K562 (cell line): ENCODE data around the gene SIGLEC7. TPM values are rescaled to one million over a fixed set of nuclear protein-coding genes. Genes with fewer than 3 reads are reported as not detected.

Experiments used
- ATAC-seq: fragments of 200-7000 bp; cut with Tn5 transposase; 3 replicates; pipeline ENCODE4 v1.9.1; 2020; ENCODE audit warnings: moderate library complexity
- BruUV-seq: library from RNA; stranded (reverse); fragments of 400-500 nt; replicated peaks from 2 replicates; lab custom pipeline; 2021; lab: Mats Ljungman, UMichigan
- CTCF ChIA-PET: fragments of 300-600 bp; formaldehyde crosslinking; extraction: SDS; loops from one replicate; lab custom pipeline; 2021; ENCODE audit warnings: low intra/inter-chr PET ratio; lab: Yijun Ruan, JAX
- POLR2A ChIA-PET: fragments of 300-600, 350-650 bp; sonication (Branson Sonifier 250); formaldehyde crosslinking; extraction: SDS; loops from one replicate; lab custom pipeline; 2021; ENCODE audit warnings: antibody characterized with exemption, inconsistent platforms; lab: Yijun Ruan, JAX
- DNase-seq, 4 experiments: peaks; one replicate each; pipeline versions ENCODE4 v3.0.0 to v3.0.0-alpha.2; 2011 to 2018; ENCODE audit warnings: low spot score in 3 of 4, mixed read lengths in 3 of 4; ENCODE audit errors: extremely low read depth in 1 of 4
- FAIRE-seq: peaks from 2 replicates; lab custom pipeline; 2011; peaks lifted over from hg19 to GRCh38; lab: Jason Lieb, UNC
- H2AFZ ChIP-seq: 2 replicates; pipeline ENCODE4 v1.6.0; 2011; ENCODE audit warnings: low read depth, low read length, control low read depth, inconsistent platforms
- H3K27ac ChIP-seq: fragments of 200-600 bp; 3 replicates; pipeline ENCODE4 v1.8.0; 2011; ENCODE audit warnings: low read depth, mild to moderate bottlenecking, control low read depth, inconsistent platforms, low read length, moderate library complexity, mixed read lengths; ENCODE audit errors: extremely low read depth
- H3K27me3 ChIP-seq, 2 experiments: fragments of 300-600 bp in 1 of 2; 2 replicates in 1 of 2; 3 replicates in 1 of 2; pipeline versions ENCODE4 v1.6.0 to v1.8.0; 2011; ENCODE audit warnings: inconsistent platforms in 2 of 2, low read length in 2 of 2, mild to moderate bottlenecking in 1 of 2, mixed read lengths in 1 of 2, moderate library complexity in 1 of 2; ENCODE audit not compliant: control insufficient read depth in 2 of 2, insufficient read depth in 2 of 2
- H3K36me3 ChIP-seq: fragments of 300-600 bp; 3 replicates; pipeline ENCODE4 v1.8.0; 2011; ENCODE audit warnings: mild to moderate bottlenecking, low read length, inconsistent platforms; ENCODE audit not compliant: control insufficient read depth, insufficient read depth
- H3K4me1 ChIP-seq, 2 experiments: fragments of 200-600 bp in 1 of 2; replicated peaks in 1 of 2; 2 replicates in 1 of 2; 3 replicates in 1 of 2; pipeline versions ENCODE4 v1.5.1 to v1.8.0; 2011; ENCODE audit warnings: inconsistent platforms in 2 of 2, low read length in 2 of 2, mild to moderate bottlenecking in 1 of 2, mixed read lengths in 1 of 2, moderate library complexity in 1 of 2; ENCODE audit not compliant: control insufficient read depth in 2 of 2, insufficient read depth in 2 of 2
- H3K4me2 ChIP-seq: 2 replicates; pipeline ENCODE4 v1.6.1; 2011; ENCODE audit warnings: low read length, control low read depth, inconsistent platforms, mixed read lengths; ENCODE audit not compliant: insufficient read depth
- H3K4me3 ChIP-seq: fragments of 200-600 bp; sonication (generic), shearing (Covaris generic); 2 replicates; pipeline ENCODE4 v1.5.1; 2016; ENCODE audit warnings: control low read depth, inconsistent platforms
- H3K79me2 ChIP-seq: fragments of 200-600 bp; 3 replicates; pipeline ENCODE4 v1.8.0; 2011; ENCODE audit warnings: low read length, inconsistent platforms; ENCODE audit not compliant: control insufficient read depth, insufficient read depth
- H3K9ac ChIP-seq, 2 experiments: 2 replicates each; pipeline versions ENCODE4 v1.6.0 to v1.6.1; 2011; ENCODE audit warnings: low read depth in 2 of 2, low read length in 2 of 2, control low read depth in 1 of 2, inconsistent platforms in 1 of 2, mild to moderate bottlenecking in 1 of 2, mixed read lengths in 1 of 2; ENCODE audit not compliant: insufficient read depth in 1 of 2
- H3K9me1 ChIP-seq: one replicate; pipeline ENCODE4 v1.6.0; 2011; ENCODE audit warnings: inconsistent platforms, mild to moderate bottlenecking, low read length, moderate library complexity; ENCODE audit not compliant: control insufficient read depth, insufficient read depth
- H3K9me3 ChIP-seq: replicated peaks from 2 replicates; pipeline ENCODE4 v1.5.1; 2011; ENCODE audit warnings: low read depth, low read length, inconsistent platforms; ENCODE audit not compliant: control insufficient read depth, insufficient read depth
- H4K20me1 ChIP-seq: replicated peaks from 2 replicates; pipeline ENCODE4 v1.6.1; 2011; ENCODE audit warnings: low read length, inconsistent platforms, mixed read lengths; ENCODE audit not compliant: control insufficient read depth, insufficient read depth
- CEBPG ChIP-seq, 3 experiments: fragments of 200-800 bp in 1 of 3; sonication (Bioruptor generic) in 1 of 3; sonication (generic) in 1 of 3; formaldehyde crosslinking in 1 of 3; IDR thresholded peaks in 2 of 3; conservative IDR thresholded peaks in 1 of 3; 2 replicates each; pipeline versions ENCODE4 v1.6.1 to v1.8.0; 2016 to 2022; ENCODE audit warnings: missing compliant biosample characterization in 2 of 3, missing genetic modification characterization in 2 of 3, mild to moderate bottlenecking in 1 of 3, missing genetic modification reagents in 1 of 3
- EP300 ChIP-seq: IDR thresholded peaks from 2 replicates; pipeline ENCODE4 v1.6.1; 2012; ENCODE audit warnings: low read length, improper control_type of control experiment
- GABPB1 ChIP-seq: sonication (generic); formaldehyde crosslinking; IDR thresholded peaks from 2 replicates; pipeline ENCODE4 v1.8.0; 2022; ENCODE audit warnings: mild to moderate bottlenecking, missing genetic modification reagents
- KLF16 ChIP-seq: IDR thresholded peaks from 2 replicates; pipeline ENCODE4 v1.6.1; 2016; ENCODE audit warnings: antibody characterized with exemption
- MCM3 ChIP-seq: fragments of 450-650 bp; IDR thresholded peaks from 2 replicates; pipeline ENCODE4 v1.6.1; 2016
- NFYB ChIP-seq: IDR thresholded peaks from 2 replicates; pipeline ENCODE4 v1.6.1; 2011; ENCODE audit warnings: mild to moderate bottlenecking, moderate library complexity; ENCODE audit not compliant: insufficient read length; ENCODE audit errors: extremely low read depth
- NR0B1 ChIP-seq: fragments of 450-650 bp; IDR thresholded peaks from one replicate; pipeline ENCODE4 v1.6.1; 2018; ENCODE audit warnings: mild to moderate bottlenecking, moderate library complexity; ENCODE audit not compliant: partially characterized antibody
- RREB1 ChIP-seq: fragments of 250-450 bp; sonication (Bioruptor Pico); IDR thresholded peaks from 2 replicates; pipeline ENCODE4 v1.4.0; 2020
- SLC30A9 ChIP-seq: fragments of 250-450 bp; sonication (Bioruptor Pico); IDR thresholded peaks from 2 replicates; pipeline ENCODE4 v1.8.0; 2022; ENCODE audit warnings: mild to moderate bottlenecking, moderate library complexity
- SNIP1 ChIP-seq: fragments of 450-650 bp; IDR thresholded peaks from 2 replicates; pipeline ENCODE4 v1.7.1; 2017; ENCODE audit warnings: low read depth, mild to moderate bottlenecking
- ZBTB9 ChIP-seq: fragments of 450-650 bp; formaldehyde crosslinking; IDR thresholded peaks from 2 replicates; pipeline ENCODE4 v1.4.0; 2020; ENCODE audit warnings: mild to moderate bottlenecking, moderate library complexity
- ZNF3 ChIP-seq: fragments of 250-450 bp; sonication (Bioruptor Pico); IDR thresholded peaks from 2 replicates; pipeline ENCODE4 v1.5.0; 2021; ENCODE audit warnings: mild to moderate bottlenecking, moderate library complexity
- WGBS: fragments of 100-300 bp; shearing (Covaris generic); methylation state at CpG from one replicate; pipeline ENCODE4 v1.1.6; 2016; ENCODE audit warnings: low coverage, mixed read lengths; ENCODE audit not compliant: insufficient coverage; ENCODE audit errors: missing lambda C conversion rate; 5-methylcytosine and 5-hydroxymethylcytosine counted together
- in situ Hi-C: fragments of 300-500 bp; cut with MboI; formaldehyde crosslinking; loops from 4 replicates; pipeline ENCODE4 v1.15.0; 2018; ENCODE audit warnings: inconsistent platforms, mixed read lengths
- intact Hi-C: fragments of 100-400 bp; cut with micrococcal nuclease; formaldehyde crosslinking; loops from 2 replicates; pipeline ENCODE4 v1.14.2; 2022
- polyA plus RNA-seq, 8 experiments: library from polyadenylated mRNA; depleted of rRNA in 4 of 8; stranded (reverse) in 5 of 8; unstranded in 3 of 8; fragments of >200 nt; fragmentation: Nextera tagmentation in 2 of 8; fragmentation: Illumina TruSeq in 1 of 8; extraction: Ambion mirVana in 2 of 8; extraction: Trizol in 1 of 8; gene quantifications; 2 replicates each; pipeline versions ENCODE4 v1.2.1 to v1.2.3, GENCODE V29; 2011 to 2014; ENCODE audit warnings: inconsistent platforms in 1 of 8, missing spikeins in 1 of 8
- total RNA-seq, 7 experiments: library from RNA; depleted of rRNA in 6 of 7; stranded (reverse); fragments of >200 nt in 6 of 7; fragmentation: Illumina TruSeq in 2 of 7; extraction: Trizol in 2 of 7; gene quantifications; 2 replicates each; pipeline versions ENCODE4 v1.2.1 to v1.2.3, GENCODE V29; 2011 to 2021; ENCODE audit warnings: low replicate concordance in 1 of 7
- TF ChIP-seq, protein P1 (sequence below): fragments of 450-650 bp; IDR thresholded peaks from 2 replicates; pipeline ENCODE4 v1.6.1; 2018; ENCODE audit warnings: mild to moderate bottlenecking, low read depth; ENCODE audit not compliant: partially characterized antibody

Gene SIGLEC7
- total and polyA plus RNA-seq, 9 of the 15 experiments (the other 6 are each of a cell fraction or from before 2014, with no cell fraction given) = 0.10 to 0.12 TPM; not detected in 7

DNA sequence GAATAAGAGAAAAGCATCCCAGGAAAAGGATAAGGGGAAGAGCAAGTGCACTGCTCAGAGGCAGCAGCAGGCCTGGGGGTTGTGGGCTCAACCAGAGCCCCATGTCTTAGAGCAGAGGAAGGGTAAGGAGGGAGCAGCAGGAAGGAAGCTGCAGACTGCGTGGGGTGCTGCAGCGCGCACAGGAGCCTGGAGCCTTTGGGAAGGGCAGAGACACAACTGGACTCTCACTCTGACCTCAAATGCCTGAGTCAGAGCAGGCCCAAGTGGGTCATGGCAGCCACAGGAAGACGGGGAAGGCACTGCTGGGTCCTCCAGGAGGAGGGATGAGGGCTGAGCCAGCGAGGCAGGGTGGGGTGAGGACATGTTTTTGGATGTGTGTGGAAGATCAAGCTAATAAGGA, 31.6 kb downstream of the SIGLEC7 start:
- ATAC-seq (no peak), DNase-seq (no peak), FAIRE-seq (no peak)
- Histone ChIP-seq H3K9ac (no peak overlapping the region), H3K4me1 (no peaks in the 10 kb centered on the region; a peak in 2 of 5 replicates), H3K4me2 (no peak overlapping the region), H3K4me3 (no peak overlapping the region), H3K27me3 (peaks cover 9 to 33% of the 10 kb centered on the region in 2 experiments; a peak in 4 of 5 replicates), H3K27ac (no peak overlapping the region), H3K9me3 (no peaks in the 10 kb centered on the region), H3K79me2 (no peaks in the 10 kb centered on the region), H4K20me1 (no peaks in the 10 kb centered on the region), H3K36me3 (no peaks in the 10 kb centered on the region), H2AFZ (no peak overlapping the region), H3K9me1 (no peaks in the 10 kb centered on the region)
- CTCF ChIA-PET = no interaction called here
- in situ Hi-C loops = loop anchor here (25.0 kb wide), 1 partner anchor 489 kb away; no protein-coding TSS in a partner anchor
- intact Hi-C loops = no loop called here
- WGBS = 0% methylated on average over 5 of the region's 5 CpGs
- no TSS peak for BruUV-seq
- POLR2A ChIA-PET = interaction anchor here (0.5 to 0.8 kb wide), 3 partner anchors 17 to 222 kb away, joined by 3 read pairs; no protein-coding TSS in a partner anchor
- TF ChIP-seq NFYB (no peak), RREB1 (CRISPR knock-in tag) (no peak), EP300 (no peak), SLC30A9 (CRISPR knock-in tag) (no peak), NR0B1 (no peak), CEBPG (CRISPR knock-in tag; IDR thresholded peaks at IDR 0.05) (no peak), CEBPG (tag; conservative IDR thresholded peaks at IDR 0.05 in 1 of 2, IDR thresholded peaks at IDR 0.05 in 1 of 2) (no peak), MCM3 (no peak), SNIP1 (no peak), ZNF3 (CRISPR knock-in tag) (no peak), GABPB1 (CRISPR knock-in tag) (no peak), KLF16 (no peak), ZBTB9 (no peak)
- TF ChIP-seq, protein P1, sequence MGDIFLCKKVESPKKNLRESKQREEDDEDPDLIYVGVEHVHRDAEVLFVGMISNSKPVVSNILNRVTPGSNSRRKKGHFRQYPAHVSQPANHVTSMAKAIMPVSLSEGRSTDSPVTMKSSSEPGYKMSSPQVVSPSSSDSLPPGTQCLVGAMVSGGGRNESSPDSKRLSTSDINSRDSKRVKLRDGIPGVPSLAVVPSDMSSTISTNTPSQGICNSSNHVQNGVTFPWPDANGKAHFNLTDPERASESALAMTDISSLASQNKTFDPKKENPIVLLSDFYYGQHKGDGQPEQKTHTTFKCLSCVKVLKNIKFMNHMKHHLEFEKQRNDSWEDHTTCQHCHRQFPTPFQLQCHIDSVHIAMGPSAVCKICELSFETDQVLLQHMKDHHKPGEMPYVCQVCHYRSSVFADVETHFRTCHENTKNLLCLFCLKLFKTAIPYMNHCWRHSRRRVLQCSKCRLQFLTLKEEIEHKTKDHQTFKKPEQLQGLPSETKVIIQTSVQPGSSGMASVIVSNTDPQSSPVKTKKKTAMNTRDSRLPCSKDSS = no peak
